Measurements from ENCODE around the gene TBC1D14.

The TBC1D14 gene

DNA sequence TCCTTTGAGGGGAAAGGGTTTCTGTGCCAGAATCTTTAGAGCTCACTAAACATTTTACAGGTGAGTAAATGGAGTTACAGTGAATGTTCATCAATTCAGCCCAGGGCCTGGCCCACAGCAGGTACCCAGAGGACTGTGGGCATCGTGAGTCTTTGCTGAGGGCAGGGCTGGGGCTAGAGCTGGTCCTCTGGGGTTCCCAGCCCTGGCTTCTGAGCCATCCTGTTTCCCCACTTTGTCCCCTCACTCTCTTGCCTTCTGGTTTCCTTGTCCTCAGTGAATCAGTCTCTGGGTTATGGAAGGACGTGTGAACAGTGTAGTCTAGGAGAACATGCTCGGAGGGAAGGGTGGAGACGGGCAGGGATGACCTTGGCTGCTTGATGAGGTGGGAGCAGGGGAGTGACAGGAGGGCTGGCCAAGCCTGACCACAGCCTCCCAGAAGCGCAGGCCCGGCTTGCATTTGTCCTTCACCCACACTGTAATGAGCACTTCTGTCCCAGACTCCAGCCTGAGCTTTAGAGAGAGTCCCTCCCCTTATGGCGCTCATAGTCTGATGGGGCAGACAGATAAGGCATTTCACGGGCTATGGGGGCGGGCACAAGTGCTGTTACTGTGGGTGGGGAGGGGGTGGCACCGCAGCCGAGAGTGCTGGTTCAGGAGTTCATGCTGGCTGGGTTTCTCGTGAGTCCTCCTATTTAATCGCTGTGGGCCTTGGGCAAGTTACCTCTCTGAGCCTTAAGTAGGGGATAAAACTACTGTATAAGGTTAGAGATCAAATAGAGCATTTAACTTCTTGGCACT lies 17.3 kb downstream of the TBC1D14 start:
- DNase-seq (ENCODE audit: low spot score): peak; percentile 44
- FAIRE-seq: no peak

DNA sequence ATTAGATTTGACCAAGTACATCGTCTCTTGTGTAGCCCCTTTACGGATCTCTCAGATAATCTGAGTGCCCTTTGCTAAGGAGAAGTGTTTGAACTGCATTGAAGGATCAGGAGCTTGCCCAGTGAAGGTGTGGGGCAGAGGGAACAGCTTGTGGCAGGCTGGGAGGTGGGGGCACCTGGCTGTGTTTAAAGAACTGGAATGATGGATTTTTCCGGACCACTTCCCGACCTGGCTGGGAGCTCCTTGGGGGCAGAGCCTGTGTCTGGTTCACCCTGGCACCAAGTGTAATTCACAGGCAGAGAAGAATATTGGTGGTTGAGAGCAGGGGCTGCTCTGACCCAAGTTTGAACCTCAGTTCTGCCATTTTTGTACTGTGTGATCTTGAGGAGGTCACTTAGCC lies 18.5 kb downstream of the TBC1D14 start:
- FAIRE-seq (no peak), DNase-seq (ENCODE audit: low spot score) (no peak)

DNA sequence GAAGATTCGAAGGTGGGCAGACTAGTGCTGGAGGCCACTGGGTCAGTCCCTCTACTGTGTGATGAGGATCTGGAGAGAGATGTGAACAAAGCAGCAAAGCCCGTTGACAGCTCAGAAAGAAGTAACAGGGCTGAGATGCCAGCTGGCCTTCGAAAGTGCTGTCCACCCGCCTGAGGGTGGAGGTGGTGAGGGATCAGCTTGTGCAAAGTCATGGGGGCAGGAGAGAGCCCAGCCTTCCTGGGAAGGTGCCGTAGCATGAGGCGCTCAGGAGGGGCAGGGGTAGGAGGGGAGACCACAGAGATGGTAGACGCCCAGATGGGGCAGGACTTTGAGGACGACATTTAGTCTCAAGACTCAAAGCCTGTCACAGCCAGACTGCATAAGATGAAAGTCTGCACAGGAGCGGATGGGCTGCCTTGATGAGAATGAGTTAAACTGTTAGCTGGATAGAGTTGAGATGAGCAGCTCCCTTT lies 19.7 kb downstream of the TBC1D14 start:
- FAIRE-seq: no peak
- no peak for DNase-seq (ENCODE audit: low spot score)

GRCh38 chr4:6929812-6930464 lies 20.3 kb downstream of the TBC1D14 start:
- no peak for FAIRE-seq
- DNase-seq (ENCODE audit: low spot score): no peak

DNA sequence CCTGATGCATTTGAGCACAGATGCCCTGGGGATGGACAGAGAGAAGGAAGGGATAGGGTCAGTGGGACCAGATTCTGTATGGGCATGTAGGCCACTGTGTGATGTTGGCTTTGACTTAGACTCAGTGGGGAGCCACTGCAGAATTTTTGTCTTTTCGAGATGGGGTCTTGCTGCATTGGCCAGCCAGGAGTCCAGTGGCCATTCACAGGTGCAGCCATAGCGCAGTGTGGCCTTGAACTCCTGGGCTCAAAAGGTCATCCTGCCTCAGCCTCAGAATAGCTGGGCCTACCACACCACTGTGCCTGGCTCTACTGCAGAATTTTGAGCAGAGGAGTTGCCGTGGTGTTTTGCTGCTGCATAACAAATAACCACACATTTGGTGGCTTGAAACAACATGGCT lies 22.8 kb downstream of the TBC1D14 start:
- DNase-seq (ENCODE audit: low spot score): no peak

DNA sequence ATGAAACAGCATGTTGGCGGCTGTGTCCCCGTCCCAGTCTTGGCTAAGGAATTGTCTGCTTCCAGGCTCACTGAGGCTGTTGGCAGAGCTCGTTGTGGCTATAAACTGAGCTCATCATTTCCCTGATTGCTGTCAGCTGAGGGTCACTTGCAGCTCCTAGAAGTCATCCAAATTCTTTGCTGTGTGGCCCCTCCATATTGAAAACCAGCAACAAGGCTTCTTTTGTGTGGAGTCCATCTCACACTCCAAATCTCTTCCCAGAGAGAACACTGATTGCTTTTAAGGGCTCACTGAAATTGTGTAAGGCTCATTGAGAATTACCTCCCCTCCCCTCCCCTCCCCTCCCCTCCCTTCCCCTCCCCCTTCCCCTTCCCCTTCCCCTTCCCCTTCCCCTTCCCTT lies 23.3 kb downstream of the TBC1D14 start:
- no peak for FAIRE-seq
- no peak for DNase-seq (ENCODE audit: low spot score)

More for the DNA sequence above, 22.8 kb downstream of the TBC1D14 start:
- FAIRE-seq: no peak

DNA sequence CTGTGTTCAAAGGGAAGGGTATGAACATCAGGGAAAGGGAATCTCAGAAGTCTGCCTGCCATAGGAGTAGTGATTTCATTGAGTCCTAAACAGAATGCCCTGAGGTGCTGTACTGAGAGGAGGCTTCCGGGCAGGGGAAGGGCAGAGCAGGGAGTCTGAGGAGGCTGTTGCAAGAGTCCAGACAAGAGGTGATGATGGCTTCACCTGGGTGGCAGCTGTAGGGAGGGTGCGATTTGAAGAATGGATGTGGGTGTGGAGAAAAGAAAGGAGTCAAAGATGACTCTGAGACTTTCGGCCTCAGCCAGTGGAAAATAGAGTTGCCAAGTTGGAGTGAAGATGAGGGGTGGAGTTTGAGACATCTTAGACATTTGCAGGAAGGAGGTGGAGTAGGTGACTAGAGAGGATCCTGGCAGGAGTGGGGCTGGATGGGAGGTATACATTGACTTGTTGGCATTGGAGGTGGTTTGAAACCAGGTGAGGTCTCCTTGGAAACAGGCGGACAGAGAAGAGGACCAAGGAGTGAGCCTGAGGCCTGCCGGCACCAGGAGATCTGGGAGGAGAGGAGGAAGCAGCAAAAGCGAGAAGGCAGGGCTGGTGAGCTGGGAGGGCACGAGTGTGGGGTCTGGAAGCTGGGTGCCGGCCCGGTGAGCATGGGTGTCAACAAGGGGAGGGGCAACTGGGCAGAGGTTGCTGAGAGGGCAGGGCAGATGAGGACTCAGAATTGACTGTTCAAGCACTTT lies 24.2 kb downstream of the TBC1D14 start:
- FAIRE-seq (no peak), DNase-seq (ENCODE audit: low spot score) (no peak)

- DNase-seq (ENCODE audit: low spot score) (no peak), FAIRE-seq (no peak)
These were observed 26.3 kb downstream of the TBC1D14 start for GRCh38 chr4:6935965-6936364.

DNA sequence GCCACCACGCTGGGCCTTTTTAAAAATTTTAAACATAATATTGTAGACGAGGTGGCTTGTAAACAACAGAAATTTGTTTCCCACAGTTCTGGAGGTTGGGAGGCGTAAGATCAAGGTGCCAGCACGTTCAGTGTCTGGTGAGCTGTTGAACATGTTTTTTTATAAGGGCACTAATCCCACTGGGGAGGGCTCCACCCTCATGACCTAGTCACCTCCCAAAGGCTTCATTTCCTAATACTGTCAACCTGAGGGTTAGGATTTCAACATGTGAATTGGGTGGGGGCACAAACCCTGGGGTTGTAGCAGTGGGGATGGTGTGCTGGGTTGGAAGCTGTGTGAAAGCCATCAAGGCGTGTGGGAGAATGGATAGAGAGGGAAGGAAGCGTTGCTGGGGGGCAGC lies 27.6 kb downstream of the TBC1D14 start:
- DNase-seq (ENCODE audit: low spot score): no peak

GRCh38 chr4:6937754-6938153 lies 28.1 kb downstream of the TBC1D14 start:
- DNase-seq (ENCODE audit: low spot score) (no peak), FAIRE-seq (no peak)

More for the DNA sequence above, 27.6 kb downstream of the TBC1D14 start:
- FAIRE-seq: no peak

DNA sequence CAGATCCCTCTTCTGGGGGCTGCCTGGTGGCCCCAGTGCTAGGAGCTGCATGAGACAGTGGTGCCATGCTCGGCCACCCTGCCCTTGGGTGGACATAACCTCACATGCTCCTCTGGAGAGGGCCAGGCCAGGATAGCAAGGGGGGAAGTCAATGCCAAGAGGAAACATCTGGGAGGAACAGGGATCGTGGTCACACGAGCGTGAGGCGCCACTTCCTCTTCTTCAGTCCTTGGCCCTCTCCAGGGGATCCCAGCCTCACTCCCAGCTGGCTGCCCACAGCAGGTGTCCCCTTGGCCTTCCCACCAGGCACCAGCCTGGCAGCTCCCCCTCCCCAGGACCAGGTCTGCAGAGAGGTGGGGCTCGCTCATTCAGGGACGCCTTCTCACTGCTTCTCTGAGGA lies 28.6 kb downstream of the TBC1D14 start:
- DNase-seq (ENCODE audit: low spot score): no peak
- no peak for FAIRE-seq

GRCh38 chr4:6938647-6939271 lies 29.1 kb downstream of the TBC1D14 start:
- DNase-seq (ENCODE audit: low spot score) (no peak), FAIRE-seq (no peak)

GRCh38 chr4:6939761-6940743 lies 30.4 kb downstream of the TBC1D14 start:
- peak; percentile 22 for DNase-seq (ENCODE audit: low spot score)
- FAIRE-seq: no peak

DNA sequence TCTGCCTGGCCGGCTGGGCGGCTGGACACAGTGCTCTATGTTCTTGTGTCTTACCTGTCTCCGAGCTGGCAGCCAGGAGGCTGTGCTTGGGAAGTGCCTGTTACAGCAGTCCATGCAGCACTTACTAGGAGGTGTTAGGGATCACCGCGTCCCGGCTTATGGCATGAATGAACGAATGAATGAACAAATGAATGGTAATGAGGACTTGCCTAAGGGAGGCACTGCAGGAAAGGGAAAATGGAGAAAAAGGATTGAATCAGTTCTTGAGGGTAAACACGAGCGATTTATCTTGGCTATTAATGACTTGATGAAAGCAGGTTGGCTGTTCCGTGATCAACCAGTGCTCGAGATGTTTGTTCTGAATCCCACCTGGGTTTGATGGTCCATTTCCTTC lies 31.1 kb downstream of the TBC1D14 start:
- no peak for DNase-seq (ENCODE audit: low spot score)
- no peak for FAIRE-seq

DNA sequence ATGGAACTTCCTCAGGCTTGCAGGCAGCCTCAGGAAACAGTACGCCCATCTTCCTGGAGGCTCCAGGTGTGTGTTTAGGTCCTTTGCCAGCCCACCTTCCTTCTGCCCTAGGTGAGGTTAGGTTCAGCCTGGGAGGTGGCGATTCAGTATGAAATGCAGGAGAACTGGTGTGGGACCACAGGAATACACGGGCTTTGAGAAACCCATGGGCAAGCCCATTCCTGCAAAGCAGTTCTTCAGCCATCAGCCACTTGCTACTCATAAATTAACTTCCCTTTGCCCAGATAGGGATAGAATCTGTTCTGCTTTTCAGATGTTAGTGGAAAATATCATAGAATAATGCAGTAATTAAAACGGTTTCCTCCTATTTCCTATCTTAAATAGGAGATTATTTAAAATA lies 32.2 kb downstream of the TBC1D14 start:
- DNase-seq (ENCODE audit: low spot score) (no peak), FAIRE-seq (no peak)

DNA sequence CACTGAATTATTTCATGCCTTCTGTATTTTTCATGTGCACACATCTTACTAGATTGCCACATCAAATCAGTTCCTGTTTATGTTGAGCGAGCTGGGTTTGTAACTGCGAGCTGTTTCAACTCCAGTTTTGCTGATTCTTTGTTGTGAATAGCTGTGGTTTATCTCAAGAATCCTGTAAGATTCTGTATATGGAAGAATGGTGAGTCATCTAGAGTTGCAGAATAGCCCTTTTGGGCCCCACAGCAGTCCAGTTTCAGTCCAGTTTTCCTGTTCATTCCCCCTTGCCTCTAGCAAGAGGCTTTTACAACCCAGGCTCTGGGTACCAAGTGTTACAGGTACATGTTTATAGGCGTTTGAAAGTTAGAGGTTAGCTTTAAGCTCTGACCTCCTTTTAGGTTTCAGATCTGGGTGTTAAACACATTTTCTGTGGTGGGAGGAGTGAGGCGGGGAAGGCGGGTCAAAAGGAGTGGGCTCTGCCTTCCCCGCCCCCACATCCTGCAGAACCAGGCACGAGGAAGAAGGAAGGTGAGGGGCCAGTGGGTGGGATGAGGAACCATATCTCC lies 32.7 kb downstream of the TBC1D14 start:
- FAIRE-seq: peak; percentile 94
- DNase-seq (ENCODE audit: low spot score): peak; percentile 84

DNA sequence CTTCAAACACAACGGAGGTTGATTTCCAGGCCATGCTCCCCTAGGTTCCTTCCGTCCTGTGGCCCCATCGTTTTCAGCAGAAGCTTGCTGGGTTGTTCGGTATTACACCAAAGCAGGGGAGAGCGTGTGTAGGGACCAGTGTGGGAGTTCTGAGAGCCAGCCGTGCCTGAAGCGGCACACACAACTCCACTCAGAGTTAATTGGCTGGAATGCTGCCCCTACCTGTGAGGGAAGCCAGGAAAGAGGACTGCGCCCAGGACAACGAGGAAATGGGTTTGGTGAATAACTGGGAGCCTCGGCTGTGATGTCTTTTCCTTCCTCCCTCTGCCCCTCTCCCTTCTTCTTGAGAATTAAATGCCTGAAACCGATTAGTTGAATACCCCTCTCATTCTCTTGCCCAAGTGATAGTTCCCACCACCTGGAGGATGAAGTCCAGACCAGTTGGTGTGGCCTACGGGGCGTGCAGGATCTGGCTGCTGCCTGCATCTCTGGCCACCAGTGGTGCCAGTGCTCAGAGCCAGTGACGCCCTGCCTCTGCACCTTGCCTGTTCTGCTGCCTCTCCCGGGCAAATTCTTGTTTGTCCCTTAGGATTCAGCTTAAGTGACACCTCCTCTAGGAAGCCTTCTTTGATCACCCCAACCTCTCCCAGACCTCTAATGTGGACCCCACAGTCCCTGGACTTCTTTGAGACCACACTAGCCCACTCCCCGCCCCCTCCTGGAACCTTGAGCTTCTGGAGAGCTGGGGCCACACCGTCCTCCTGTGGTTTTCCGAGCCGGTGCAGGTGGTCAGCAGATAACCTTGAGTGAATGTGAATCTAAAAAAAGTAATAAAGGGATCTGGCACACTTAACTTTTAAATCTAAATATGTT lies 33.6 kb downstream of the TBC1D14 start:
- FAIRE-seq (no peak), DNase-seq (ENCODE audit: low spot score) (no peak)

DNA sequence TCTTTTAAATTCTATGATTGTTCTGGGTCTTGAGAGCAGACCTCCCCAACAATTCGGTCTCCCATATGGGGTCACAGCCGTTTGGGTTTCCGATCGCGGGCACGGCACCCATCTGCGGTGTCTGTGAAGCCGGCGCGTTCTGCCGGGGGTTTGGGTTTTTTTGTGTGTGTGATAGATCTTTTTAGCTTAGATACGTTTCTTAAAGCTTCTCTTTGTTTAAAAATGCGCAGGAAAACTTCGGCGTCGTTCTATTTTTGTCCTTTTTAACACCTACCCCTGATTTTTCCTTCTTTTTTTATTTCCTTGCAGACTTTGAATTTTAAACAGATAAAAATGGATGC lies 34.2 kb downstream of the TBC1D14 start:
- no peak for FAIRE-seq
- DNase-seq (ENCODE audit: low spot score): no peak

- FAIRE-seq: peak; percentile 27
- DNase-seq (ENCODE audit: low spot score): peak; percentile 58
These were observed 34.9 kb downstream of the TBC1D14 start for GRCh38 chr4:6944301-6945051.
